ENCODE measurements around the gene PSEN2.

Gene PSEN2

GRCh38 chr1:226887006-226887405, 16.6 kb downstream of the PSEN2 start:
- DNase-seq: no peak

- no peak for DNase-seq
These were observed 17.6 kb downstream of the PSEN2 start for GRCh38 chr1:226888021-226888420.

GRCh38 chr1:226888816-226889215, 18.4 kb downstream of the PSEN2 start:
- DNase-seq: no peak

GRCh38 chr1:226889616-226890330, 19.4 kb downstream of the PSEN2 start:
- no peak for DNase-seq

- DNase-seq: no peak
These were observed 20.1 kb downstream of the PSEN2 start for GRCh38 chr1:226890331-226891108.

- DNase-seq: no peak
These were observed 20.9 kb downstream of the PSEN2 start for GRCh38 chr1:226891346-226891745.

GRCh38 chr1:226891846-226892523, 21.6 kb downstream of the PSEN2 start:
- no peak for DNase-seq

- DNase-seq: no peak
These were observed 22.1 kb downstream of the PSEN2 start for GRCh38 chr1:226892524-226892875.

- no peak for DNase-seq
These were observed 23.5 kb downstream of the PSEN2 start for GRCh38 chr1:226893936-226894335.

GRCh38 chr1:226894826-226895225, 24.4 kb downstream of the PSEN2 start:
- no peak for DNase-seq

- DNase-seq: no peak
These were observed 25.2 kb downstream of the PSEN2 start for GRCh38 chr1:226895644-226896043.

- DNase-seq: no peak
These were observed 27.8 kb downstream of the PSEN2 start for GRCh38 chr1:226898246-226898645.

- DNase-seq: no peak
These were observed 31.0 kb downstream of the PSEN2 start for GRCh38 chr1:226901421-226901820.

- DNase-seq: no peak
These were observed 32.2 kb downstream of the PSEN2 start for GRCh38 chr1:226902601-226903000.

- peak; percentile 59 for DNase-seq
These were observed 33.7 kb downstream of the PSEN2 start for GRCh38 chr1:226903819-226904716.

- DNase-seq: no peak
These were observed 34.4 kb downstream of the PSEN2 start for GRCh38 chr1:226904772-226905171.

GRCh38 chr1:226908419-226908818, 38.0 kb downstream of the PSEN2 start:
- DNase-seq: no peak

- no peak for DNase-seq
These were observed 38.5 kb downstream of the PSEN2 start for GRCh38 chr1:226908913-226909312.

GRCh38 chr1:226912587-226913176, 42.3 kb downstream of the PSEN2 start:
- DNase-seq: peak; percentile 66

- DNase-seq: no peak
These were observed 45.2 kb downstream of the PSEN2 start for GRCh38 chr1:226915672-226915995.

- no peak for DNase-seq
These were observed 46.1 kb downstream of the PSEN2 start for GRCh38 chr1:226916497-226916896.

- no peak for DNase-seq
These were observed 49.2 kb downstream of the PSEN2 start for GRCh38 chr1:226919587-226919986.

GRCh38 chr1:226919995-226920394, 49.6 kb downstream of the PSEN2 start:
- DNase-seq: no peak
